Amygdala (tissue), 56 donors: ENCODE measurements around the gene CAMTA1.
A peak's percentile ranks its signal among the peaks of the same experiment; 100 is the strongest.
"Not testable (repeated sequence)": the region's sequence is repeated elsewhere in the genome, so short reads cannot be mapped to it uniquely, and the experiment has no call there.

ENCODE experiments used
- DNase-seq, 56 donors: peaks; one replicate each; lab custom pipeline; 2025; lab: John Stamatoyannopoulos, UW

Gene CAMTA1

GRCh38 chr1:7363450-7363849 is 578.2 kb downstream of the CAMTA1 start:
- no peak for DNase-seq

GRCh38 chr1:7365706-7366105 is 580.5 kb downstream of the CAMTA1 start:
- DNase-seq, result no peak

GRCh38 chr1:7366286-7366954 is 581.2 kb downstream of the CAMTA1 start:
- peak in 1 of 56 donors; percentile 12 for DNase-seq

- no peak for DNase-seq
These were observed 581.9 kb downstream of the CAMTA1 start for GRCh38 chr1:7366955-7367665.

GRCh38 chr1:7369866-7370265 is 584.6 kb downstream of the CAMTA1 start:
- DNase-seq, result no peak

GRCh38 chr1:7371926-7372325 is 586.7 kb downstream of the CAMTA1 start:
- DNase-seq, result no peak

GRCh38 chr1:7372477-7373120 is 587.3 kb downstream of the CAMTA1 start:
- peak in 1 of 56 donors; percentile 6 for DNase-seq

GRCh38 chr1:7373251-7373650 is 588.0 kb downstream of the CAMTA1 start:
- no peak for DNase-seq

GRCh38 chr1:7373876-7374562 is 588.8 kb downstream of the CAMTA1 start:
- peak in 7 of 56 donors; percentile 14 to 53 (median 25) for DNase-seq

- DNase-seq, result no peak
These were observed 589.4 kb downstream of the CAMTA1 start for GRCh38 chr1:7374563-7375160.

- no peak for DNase-seq
These were observed 590.1 kb downstream of the CAMTA1 start for GRCh38 chr1:7375329-7375728.

GRCh38 chr1:7375781-7376660 is 590.8 kb downstream of the CAMTA1 start:
- DNase-seq, result no peak

GRCh38 chr1:7376676-7377075 is 591.4 kb downstream of the CAMTA1 start:
- DNase-seq, result no peak

GRCh38 chr1:7378346-7379130 is 593.3 kb downstream of the CAMTA1 start:
- DNase-seq, result no peak

- peak in 2 of 56 donors; percentile 39 to 52 for DNase-seq
These were observed 594.3 kb downstream of the CAMTA1 start for GRCh38 chr1:7379441-7379971.

- not testable (repeated sequence) for DNase-seq
These were observed 594.8 kb downstream of the CAMTA1 start for GRCh38 chr1:7380068-7380467.

GRCh38 chr1:7380712-7381111 is 595.5 kb downstream of the CAMTA1 start:
- DNase-seq, result no peak

GRCh38 chr1:7381729-7382128 is 596.5 kb downstream of the CAMTA1 start:
- DNase-seq, result not testable (repeated sequence)

GRCh38 chr1:7382971-7383370 is 597.7 kb downstream of the CAMTA1 start:
- no peak for DNase-seq
